Ectodermal cell (in vitro differentiated cells): Measurements from ENCODE around the gene ATP8B2.
"Not testable (repeated sequence)": the region's sequence is repeated elsewhere in the genome, so short reads cannot be mapped to it uniquely, and the experiment has no call there.

Source experiments
- H3K27ac ChIP-seq: 2 replicates; pipeline ENCODE4 v1.7.0; 2013; ENCODE audit warnings: mild to moderate bottlenecking, low read depth, low read length; ENCODE audit not compliant: insufficient read depth, poor library complexity, severe bottlenecking
- H3K27me3 ChIP-seq: 2 replicates; pipeline ENCODE4 v1.7.0; 2013; ENCODE audit warnings: mild to moderate bottlenecking, low read length; ENCODE audit not compliant: insufficient read depth, control insufficient read depth, poor library complexity, severe bottlenecking
- H3K36me3 ChIP-seq: one replicate; pipeline ENCODE4 v1.7.0; 2013; ENCODE audit warnings: low read length; ENCODE audit not compliant: control insufficient read depth, insufficient read depth
- H3K4me1 ChIP-seq: one replicate; pipeline ENCODE4 v1.7.0; 2013; ENCODE audit warnings: low read length; ENCODE audit not compliant: control insufficient read depth, insufficient read depth
- H3K4me3 ChIP-seq: 2 replicates; pipeline ENCODE4 v1.7.0; 2013; ENCODE audit warnings: low read depth, low read length, control low read depth; ENCODE audit not compliant: insufficient read depth
- H3K9me3 ChIP-seq: 2 replicates; pipeline ENCODE4 v1.7.0; 2013; ENCODE audit warnings: mild to moderate bottlenecking, low read length, moderate library complexity; ENCODE audit not compliant: control insufficient read depth
- WGBS, 2 experiments: methylation state at CpG; one replicate each; pipeline ENCODE4 v1.1.7; 2013; ENCODE audit warnings: missing lambda C conversion rate in 2 of 2; 5-methylcytosine and 5-hydroxymethylcytosine counted together

ATP8B2 gene

GRCh38 chr1:154334079-154335024 lies 9.0 kb downstream of the ATP8B2 start:
- H3K36me3 ChIP-seq = peaks cover 28% of the 10 kb centered on the region

GRCh38 chr1:154335025-154335714 lies 9.8 kb downstream of the ATP8B2 start:
- H3K36me3 ChIP-seq = peaks cover 30% of the 10 kb centered on the region
- 56 to 60% methylated on average over 11 of the region's 11 CpGs for WGBS, 2 experiments
- no peaks in the 10 kb centered on the region for H3K9me3 ChIP-seq
- no peaks in the 10 kb centered on the region for H3K4me1 ChIP-seq
- no peaks in the 10 kb centered on the region for H3K27me3 ChIP-seq
- H3K4me3 ChIP-seq = no peak overlapping the region
- H3K27ac ChIP-seq = no peak overlapping the region

More at GRCh38 chr1:154334079-154335024, 9.0 kb downstream of the ATP8B2 start:
- WGBS, 2 experiments = 93 to 95% methylated on average over 13 of the region's 13 CpGs
- no peaks in the 10 kb centered on the region for H3K9me3 ChIP-seq
- no peak overlapping the region for H3K27ac ChIP-seq
- no peaks in the 10 kb centered on the region for H3K27me3 ChIP-seq
- H3K4me3 ChIP-seq = no peak overlapping the region
- H3K4me1 ChIP-seq = peaks cover 4% of the 10 kb centered on the region

DNA sequence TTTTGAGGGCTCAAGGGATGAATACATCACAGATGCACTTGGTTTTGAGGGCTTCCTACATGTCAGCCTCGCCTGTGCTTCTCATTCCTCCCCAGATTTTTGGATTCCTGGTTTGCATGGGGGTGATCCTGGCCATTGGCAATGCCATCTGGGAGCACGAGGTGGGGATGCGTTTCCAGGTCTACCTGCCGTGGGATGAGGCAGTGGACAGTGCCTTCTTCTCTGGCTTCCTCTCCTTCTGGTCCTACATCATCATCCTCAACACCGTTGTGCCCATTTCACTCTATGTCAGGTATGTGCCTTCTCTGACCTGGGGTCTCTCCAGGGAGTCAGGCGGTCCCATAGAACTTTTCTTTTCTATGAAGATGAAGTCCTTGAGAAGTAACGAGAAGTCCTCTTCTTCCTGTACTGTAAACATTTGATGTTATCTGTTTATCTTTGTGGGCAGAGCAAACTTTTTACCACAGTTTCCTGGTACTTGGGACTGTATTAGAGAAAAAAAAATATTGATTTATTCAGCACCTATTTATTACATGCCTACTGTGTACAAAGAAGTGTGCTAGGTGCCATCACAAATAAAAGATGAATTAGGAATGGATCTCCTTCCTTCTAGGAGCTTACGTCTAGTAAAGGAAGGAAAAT lies 12.0 kb downstream of the ATP8B2 start:
- no peaks in the 10 kb centered on the region for H3K9me3 ChIP-seq
- no peaks in the 10 kb centered on the region for H3K4me1 ChIP-seq
- no peak overlapping the region for H3K27ac ChIP-seq
- H3K4me3 ChIP-seq = no peak overlapping the region
- H3K36me3 ChIP-seq = peaks cover 35% of the 10 kb centered on the region
- WGBS, 2 experiments = 91 to 95% methylated on average over 8 of the region's 8 CpGs
- H3K27me3 ChIP-seq = no peaks in the 10 kb centered on the region

GRCh38 chr1:154338875-154339274 lies 13.6 kb downstream of the ATP8B2 start:
- Histone ChIP-seq H3K4me1 (no peaks in the 10 kb centered on the region), H3K27ac (no peak overlapping the region), H3K27me3 (no peaks in the 10 kb centered on the region), H3K4me3 (no peak overlapping the region), H3K9me3 (no peaks in the 10 kb centered on the region), H3K36me3 (peaks cover 40% of the 10 kb centered on the region)
- 96 to 98% methylated on average over 2 of the region's 2 CpGs for WGBS, 2 experiments

GRCh38 chr1:154341366-154341765 lies 16.0 kb downstream of the ATP8B2 start:
- not testable (repeated sequence) for H3K27ac ChIP-seq, H3K4me3 ChIP-seq, H3K9me3 ChIP-seq, H3K4me1 ChIP-seq, H3K27me3 ChIP-seq
- peaks cover 43% of the 10 kb centered on the region for H3K36me3 ChIP-seq
- 95 to 97% methylated on average over 9 of the region's 9 CpGs for WGBS, 2 experiments

DNA sequence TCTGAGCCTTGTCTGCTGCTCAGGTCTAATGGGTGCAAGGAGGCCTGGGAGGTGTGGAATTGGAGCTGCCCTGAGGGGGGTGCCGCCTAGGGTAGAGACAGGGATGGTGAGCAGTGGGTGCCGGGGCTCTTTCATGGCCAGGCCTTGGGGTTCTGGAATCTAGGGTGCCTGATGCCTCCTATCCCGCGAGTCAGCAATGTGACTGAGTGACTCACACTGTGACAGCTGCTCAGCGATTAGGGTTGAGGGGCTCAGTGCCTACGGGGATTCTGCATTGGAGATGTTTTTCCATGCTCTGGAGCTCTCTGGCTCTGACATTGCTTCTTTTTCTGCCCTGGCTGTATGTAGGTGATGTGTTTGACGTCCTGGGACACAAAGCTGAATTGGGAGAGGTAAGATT lies 16.8 kb downstream of the ATP8B2 start:
- H3K4me1 ChIP-seq = no peaks in the 10 kb centered on the region
- H3K9me3 ChIP-seq = no peaks in the 10 kb centered on the region
- H3K36me3 ChIP-seq = peaks cover 46% of the 10 kb centered on the region
- no peak overlapping the region for H3K27ac ChIP-seq
- no peak overlapping the region for H3K4me3 ChIP-seq
- H3K27me3 ChIP-seq = no peaks in the 10 kb centered on the region
- WGBS, 2 experiments = 95 to 96% methylated on average over 7 of the region's 7 CpGs

GRCh38 chr1:154342836-154343472 lies 17.6 kb downstream of the ATP8B2 start:
- Histone ChIP-seq H3K27ac (no peak overlapping the region), H3K9me3 (no peaks in the 10 kb centered on the region), H3K4me1 (no peaks in the 10 kb centered on the region), H3K36me3 (peaks cover 46% of the 10 kb centered on the region), H3K4me3 (no peak overlapping the region), H3K27me3 (no peaks in the 10 kb centered on the region)
- 96 to 98% methylated on average over 21 of the region's 21 CpGs for WGBS, 2 experiments

- H3K9me3 ChIP-seq = no peaks in the 10 kb centered on the region
- H3K27me3 ChIP-seq = no peaks in the 10 kb centered on the region
- H3K4me1 ChIP-seq = no peaks in the 10 kb centered on the region
- H3K27ac ChIP-seq = no peak overlapping the region
- H3K4me3 ChIP-seq = no peak overlapping the region
- H3K36me3 ChIP-seq = peaks cover 49% of the 10 kb centered on the region
- WGBS, 2 experiments = 84% methylated on average over 12 of the region's 12 CpGs
Observed at GRCh38 chr1:154344977-154345837, 19.9 kb downstream of the ATP8B2 start.

GRCh38 chr1:154346276-154346917 lies 21.1 kb downstream of the ATP8B2 start:
- Histone ChIP-seq H3K27ac (no peak overlapping the region), H3K4me1 (no peaks in the 10 kb centered on the region), H3K9me3 (no peaks in the 10 kb centered on the region), H3K36me3 (peaks cover 42% of the 10 kb centered on the region), H3K27me3 (no peaks in the 10 kb centered on the region), H3K4me3 (no peak overlapping the region)
- 95% methylated on average over 15 of the region's 15 CpGs for WGBS, 2 experiments
